ENCODE measurements around the gene TSKU. TPM values are rescaled to one million over a fixed set of nuclear protein-coding genes. Genes with fewer than 3 reads are reported as not detected.

TSKU gene
- total RNA-seq, 6 experiments from 2014 or later, result 8.3 to 11.0 (median 10.1) TPM

GRCh38 chr11:76736773-76737495 is 46.2 kb upstream of the TSKU start:
- H3K4me3 Mint-ChIP-seq, result no peak overlapping the region
- no peak overlapping the region for H3K27ac Mint-ChIP-seq
- H3K36me3 Mint-ChIP-seq (ENCODE audit: low read depth), result no peaks in the 10 kb centered on the region
- DNase-seq, result no peak
- TF ChIP-seq CTCF (IDR thresholded peaks at IDR 0.05), result no peak
- peaks cover 20% of the 10 kb centered on the region for H3K27me3 Mint-ChIP-seq (ENCODE audit: insufficient read depth)
- no peaks in the 10 kb centered on the region for H3K9me3 Mint-ChIP-seq
- H3K4me1 Mint-ChIP-seq (ENCODE audit: low read depth), result no peaks in the 10 kb centered on the region

GRCh38 chr11:76738618-76739240 is 44.4 kb upstream of the TSKU start:
- no peaks in the 10 kb centered on the region for H3K36me3 Mint-ChIP-seq (ENCODE audit: low read depth)
- no peak overlapping the region for H3K4me3 Mint-ChIP-seq
- H3K27ac Mint-ChIP-seq, result no peak overlapping the region
- H3K4me1 Mint-ChIP-seq (ENCODE audit: low read depth), result no peaks in the 10 kb centered on the region
- DNase-seq, result no peak
- H3K27me3 Mint-ChIP-seq (ENCODE audit: insufficient read depth), result peaks cover 25% of the 10 kb centered on the region
- no peak for TF ChIP-seq CTCF (IDR thresholded peaks at IDR 0.05)
- no peaks in the 10 kb centered on the region for H3K9me3 Mint-ChIP-seq

GRCh38 chr11:76739798-76740197 is 43.4 kb upstream of the TSKU start:
- no peak for DNase-seq
- H3K4me1 Mint-ChIP-seq (ENCODE audit: low read depth), result no peaks in the 10 kb centered on the region
- no peaks in the 10 kb centered on the region for H3K36me3 Mint-ChIP-seq (ENCODE audit: low read depth)
- no peak overlapping the region for H3K27ac Mint-ChIP-seq
- no peaks in the 10 kb centered on the region for H3K9me3 Mint-ChIP-seq
- no peak for TF ChIP-seq CTCF (IDR thresholded peaks at IDR 0.05)
- no peak overlapping the region for H3K4me3 Mint-ChIP-seq
- H3K27me3 Mint-ChIP-seq (ENCODE audit: insufficient read depth), result peaks cover 29% of the 10 kb centered on the region

GRCh38 chr11:76740772-76741171 is 42.4 kb upstream of the TSKU start:
- H3K27me3 Mint-ChIP-seq (ENCODE audit: insufficient read depth), result peaks cover 30% of the 10 kb centered on the region
- DNase-seq, result no peak
- H3K27ac Mint-ChIP-seq, result no peak overlapping the region
- TF ChIP-seq CTCF (IDR thresholded peaks at IDR 0.05), result no peak
- H3K36me3 Mint-ChIP-seq (ENCODE audit: low read depth), result no peaks in the 10 kb centered on the region
- no peak overlapping the region for H3K4me3 Mint-ChIP-seq
- no peaks in the 10 kb centered on the region for H3K9me3 Mint-ChIP-seq
- H3K4me1 Mint-ChIP-seq (ENCODE audit: low read depth), result no peaks in the 10 kb centered on the region

GRCh38 chr11:76742902-76743301 is 40.3 kb upstream of the TSKU start:
- Mint-ChIP-seq H3K4me1 (ENCODE audit: low read depth) (no peaks in the 10 kb centered on the region), H3K36me3 (ENCODE audit: low read depth) (no peaks in the 10 kb centered on the region), H3K27me3 (ENCODE audit: insufficient read depth) (peaks cover 22% of the 10 kb centered on the region), H3K4me3 (no peak overlapping the region), H3K9me3 (no peaks in the 10 kb centered on the region), H3K27ac (no peak overlapping the region)
- DNase-seq, result no peak
- no peak for TF ChIP-seq CTCF (IDR thresholded peaks at IDR 0.05)

Measured in HFFc6 (cell line).